ENCODE measurements around the gene EXOC3L1.

DNA sequence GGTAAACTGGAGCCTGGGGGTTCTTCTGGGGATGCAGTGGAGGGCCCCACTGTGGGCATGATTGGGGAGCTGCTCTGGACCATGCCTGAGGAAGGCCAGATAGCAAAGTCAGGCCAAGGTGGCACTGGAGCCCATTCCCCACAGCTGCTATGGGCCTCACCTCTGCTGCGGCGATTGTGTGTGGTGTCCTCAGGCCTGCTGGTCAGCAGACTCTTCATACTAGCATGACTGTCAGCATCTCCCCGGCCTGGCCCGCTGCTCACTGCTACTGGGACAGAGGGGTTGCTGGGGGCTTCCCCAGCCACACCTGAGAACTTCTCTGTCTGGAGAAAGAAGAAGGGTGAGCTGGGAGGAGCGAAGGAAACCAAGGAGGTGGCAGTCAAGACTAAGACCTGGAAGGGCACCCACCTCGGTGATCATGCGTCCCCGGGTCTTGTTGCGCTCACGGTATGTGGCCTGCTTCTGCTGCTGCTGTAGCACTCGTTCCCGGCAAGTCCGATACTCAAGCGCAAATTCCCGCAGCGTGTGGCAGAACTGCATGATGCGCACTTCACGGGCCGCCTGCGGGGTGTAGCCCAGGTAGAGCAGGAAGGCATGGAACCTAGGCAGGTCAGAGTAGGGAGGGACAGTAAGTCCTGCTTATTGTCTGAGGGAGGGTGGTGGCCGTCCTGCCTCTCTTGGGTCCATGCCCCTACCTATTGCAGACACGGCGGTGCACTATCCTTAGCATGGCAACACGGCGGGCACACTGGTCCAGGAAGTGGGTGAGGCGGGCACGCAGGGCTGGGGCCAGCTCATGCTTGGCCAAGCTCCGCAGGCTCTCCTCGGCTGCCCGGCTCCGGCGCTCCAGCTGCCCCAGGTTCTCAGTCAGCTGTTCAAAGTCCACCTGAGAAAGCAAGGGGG lies 40.2 kb upstream of the EXOC3L1 start:
- TF ChIP-seq, protein P1, sequence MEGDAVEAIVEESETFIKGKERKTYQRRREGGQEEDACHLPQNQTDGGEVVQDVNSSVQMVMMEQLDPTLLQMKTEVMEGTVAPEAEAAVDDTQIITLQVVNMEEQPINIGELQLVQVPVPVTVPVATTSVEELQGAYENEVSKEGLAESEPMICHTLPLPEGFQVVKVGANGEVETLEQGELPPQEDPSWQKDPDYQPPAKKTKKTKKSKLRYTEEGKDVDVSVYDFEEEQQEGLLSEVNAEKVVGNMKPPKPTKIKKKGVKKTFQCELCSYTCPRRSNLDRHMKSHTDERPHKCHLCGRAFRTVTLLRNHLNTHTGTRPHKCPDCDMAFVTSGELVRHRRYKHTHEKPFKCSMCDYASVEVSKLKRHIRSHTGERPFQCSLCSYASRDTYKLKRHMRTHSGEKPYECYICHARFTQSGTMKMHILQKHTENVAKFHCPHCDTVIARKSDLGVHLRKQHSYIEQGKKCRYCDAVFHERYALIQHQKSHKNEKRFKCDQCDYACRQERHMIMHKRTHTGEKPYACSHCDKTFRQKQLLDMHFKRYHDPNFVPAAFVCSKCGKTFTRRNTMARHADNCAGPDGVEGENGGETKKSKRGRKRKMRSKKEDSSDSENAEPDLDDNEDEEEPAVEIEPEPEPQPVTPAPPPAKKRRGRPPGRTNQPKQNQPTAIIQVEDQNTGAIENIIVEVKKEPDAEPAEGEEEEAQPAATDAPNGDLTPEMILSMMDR (conservative IDR thresholded peaks at IDR 0.05; ENCODE audit: low read depth, low read length), result no peak
- no peak for TF ChIP-seq BHLHE40 (IDR thresholded peaks at IDR 0.05; ENCODE audit: low read depth, low read length)
- TF ChIP-seq POLR2A (IDR thresholded peaks at IDR 0.05; ENCODE audit: low read depth, low read length), result no peak
- TF ChIP-seq MAZ (IDR thresholded peaks at IDR 0.05; ENCODE audit: borderline replicate concordance, low read depth, low read length), result no peak
